GM15510 (cell line): ENCODE data around the gene ADARB1.

ENCODE experiments used
- POLR2A ChIP-seq: IDR thresholded peaks from 3 replicates; pipeline ENCODE4 v1.6.1; 2011; ENCODE audit warnings: borderline replicate concordance; ENCODE audit not compliant: insufficient read length; ENCODE audit errors: extremely low read depth

Gene ADARB1

GRCh38 chr21:45134279-45135076 lies 60.1 kb downstream of the ADARB1 start:
- TF ChIP-seq POLR2A, result no peak

GRCh38 chr21:45135122-45135521 lies 60.7 kb downstream of the ADARB1 start:
- TF ChIP-seq POLR2A, result no peak

DNA sequence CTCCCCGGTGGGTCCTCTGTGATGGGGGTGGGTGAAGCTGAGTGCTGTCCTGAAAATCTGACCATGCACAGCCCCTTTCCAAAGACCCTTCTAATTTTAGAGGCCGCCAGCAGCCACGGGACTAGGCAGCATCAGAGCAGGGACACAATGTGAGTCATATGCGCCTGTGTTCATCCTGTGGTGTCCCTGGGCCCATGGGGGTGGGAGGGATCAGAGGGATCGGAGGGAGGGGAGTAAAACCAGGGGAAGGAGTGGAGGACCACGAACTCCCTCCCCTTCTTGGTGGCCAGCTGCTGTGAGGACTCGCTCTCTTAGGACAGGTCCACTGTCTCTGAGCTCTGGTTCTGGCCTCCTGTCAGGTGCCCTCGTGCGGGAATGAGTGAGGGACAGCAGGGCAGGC lies 61.5 kb downstream of the ADARB1 start:
- TF ChIP-seq POLR2A, result no peak

- TF ChIP-seq POLR2A, result no peak
Measured at GRCh38 chr21:45136500-45136899, 62.1 kb downstream of the ADARB1 start.

GRCh38 chr21:45136927-45137611 lies 62.7 kb downstream of the ADARB1 start:
- no peak for TF ChIP-seq POLR2A

DNA sequence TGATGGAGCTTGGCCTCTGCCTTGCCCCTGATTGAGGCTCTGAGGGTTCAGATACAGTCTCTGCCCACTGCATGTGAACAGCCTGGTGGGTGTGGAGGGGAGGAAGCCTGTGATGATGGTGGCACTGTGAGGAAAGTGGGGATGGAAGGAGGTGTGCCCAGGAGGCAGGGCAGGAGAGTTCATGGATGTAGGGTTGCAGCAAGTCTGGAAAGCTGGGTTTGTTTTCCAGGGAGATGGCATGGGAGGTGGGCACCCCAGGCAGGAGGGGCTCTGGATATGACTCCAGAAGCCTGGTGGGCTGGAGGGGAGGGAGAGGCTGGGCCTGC lies 63.2 kb downstream of the ADARB1 start:
- TF ChIP-seq POLR2A, result no peak

DNA sequence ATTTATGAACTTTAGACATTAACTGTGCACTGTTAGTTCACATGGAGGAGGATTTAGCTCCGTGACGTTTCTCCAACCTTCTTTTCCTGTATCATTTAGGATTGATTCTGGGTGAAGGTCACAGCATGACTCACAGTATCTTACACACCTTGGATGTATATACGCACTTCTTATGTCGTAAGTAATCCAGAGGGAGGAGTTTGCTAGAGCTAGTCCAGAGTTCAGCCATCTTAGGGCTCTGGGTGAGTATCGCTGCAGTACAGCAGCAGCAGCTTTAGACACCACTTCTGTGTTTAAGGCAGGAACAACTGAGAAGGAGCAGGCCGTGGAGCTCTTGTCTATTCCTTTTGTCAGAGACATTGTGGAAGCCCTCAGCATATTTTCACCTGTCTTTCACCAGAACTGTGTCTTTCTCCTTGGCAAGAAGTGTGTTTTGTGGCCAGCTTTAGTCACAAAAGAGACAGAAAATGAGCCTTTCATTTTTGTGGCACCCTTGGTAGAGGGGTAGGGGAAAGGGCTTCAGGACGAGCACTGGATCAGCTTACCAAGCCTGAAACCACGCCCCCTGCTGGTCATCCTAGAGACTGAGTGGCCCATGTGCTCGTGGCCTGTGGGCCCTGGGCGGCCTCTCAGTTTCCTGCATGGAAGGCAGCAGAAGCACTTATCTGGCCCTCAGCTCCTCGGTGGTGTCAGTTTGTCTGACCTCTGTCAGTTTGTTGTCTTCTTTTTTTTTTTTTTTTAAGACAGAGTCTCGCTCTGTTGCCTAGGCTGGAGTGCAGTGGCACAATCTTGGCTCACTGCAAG lies 64.0 kb downstream of the ADARB1 start:
- TF ChIP-seq POLR2A, result no peak

- TF ChIP-seq POLR2A, result no peak
Measured at GRCh38 chr21:45139473-45139872, 65.1 kb downstream of the ADARB1 start.

GRCh38 chr21:45140346-45140940 lies 66.1 kb downstream of the ADARB1 start:
- no peak for TF ChIP-seq POLR2A

DNA sequence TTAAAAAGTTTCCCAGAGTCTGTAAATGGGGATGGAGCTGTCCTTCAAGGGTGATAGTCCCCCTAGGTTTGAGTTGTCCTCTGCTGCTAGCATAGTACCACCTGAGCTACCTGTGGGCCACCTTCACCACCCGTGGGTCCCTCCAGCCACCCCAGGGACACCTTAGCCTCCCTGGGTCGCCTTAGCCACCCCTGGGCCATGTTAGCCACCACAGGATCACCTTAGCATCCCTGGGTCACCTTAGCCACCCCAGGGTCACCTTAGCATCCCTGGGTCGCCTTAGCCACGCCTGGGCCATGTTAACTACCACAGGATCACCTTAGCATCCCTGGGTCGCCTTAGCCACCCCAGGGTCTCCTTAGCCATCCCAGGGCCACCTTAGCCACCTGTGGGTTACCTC lies 67.1 kb downstream of the ADARB1 start:
- no peak for TF ChIP-seq POLR2A

- TF ChIP-seq POLR2A, result no peak
Measured at GRCh38 chr21:45142469-45143308, 68.3 kb downstream of the ADARB1 start.

- TF ChIP-seq POLR2A, result no peak
Measured at GRCh38 chr21:45143855-45144254, 69.5 kb downstream of the ADARB1 start.

GRCh38 chr21:45145146-45145545 lies 70.8 kb downstream of the ADARB1 start:
- TF ChIP-seq POLR2A, result no peak

GRCh38 chr21:45146306-45146705 lies 71.9 kb downstream of the ADARB1 start:
- no peak for TF ChIP-seq POLR2A
